ENCODE data around the gene ZFYVE28.

ZFYVE28 gene

DNA sequence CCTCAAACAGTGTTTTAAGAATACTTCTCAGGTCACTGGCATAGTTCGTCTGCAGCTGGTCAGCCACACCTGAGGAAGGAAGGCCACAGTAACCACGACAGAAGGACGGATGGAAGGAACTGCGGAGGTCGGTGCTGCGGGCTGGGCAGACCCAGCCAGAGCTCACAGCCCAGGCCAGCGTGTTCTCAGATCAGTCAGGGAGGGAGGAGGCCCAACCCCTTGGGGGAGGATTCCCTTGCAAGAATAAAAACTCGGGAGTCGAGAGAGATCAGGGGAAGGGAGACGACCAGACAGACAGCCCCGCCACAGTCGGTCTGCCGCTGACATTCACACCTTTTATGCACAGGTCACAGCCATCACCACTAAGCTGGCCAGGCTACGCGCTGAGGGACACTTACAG, 145.2 kb downstream of the ZFYVE28 start:
- no peak for DNase-seq

DNA sequence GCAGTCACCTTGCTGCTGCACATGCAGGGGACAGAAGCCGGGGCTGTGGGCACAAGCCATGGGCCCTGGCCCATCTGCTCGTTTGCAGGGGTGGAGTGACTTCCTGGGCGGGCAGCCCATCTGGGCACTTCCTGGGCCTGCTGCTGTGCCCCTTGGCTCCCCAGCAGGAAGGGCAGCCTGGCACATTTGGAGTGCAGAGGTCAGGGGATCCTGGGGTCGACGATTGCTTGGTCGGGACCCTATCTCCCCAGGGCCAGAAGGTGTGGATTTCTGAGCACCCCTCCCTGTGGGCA, 145.7 kb downstream of the ZFYVE28 start:
- no peak for DNase-seq

DNA sequence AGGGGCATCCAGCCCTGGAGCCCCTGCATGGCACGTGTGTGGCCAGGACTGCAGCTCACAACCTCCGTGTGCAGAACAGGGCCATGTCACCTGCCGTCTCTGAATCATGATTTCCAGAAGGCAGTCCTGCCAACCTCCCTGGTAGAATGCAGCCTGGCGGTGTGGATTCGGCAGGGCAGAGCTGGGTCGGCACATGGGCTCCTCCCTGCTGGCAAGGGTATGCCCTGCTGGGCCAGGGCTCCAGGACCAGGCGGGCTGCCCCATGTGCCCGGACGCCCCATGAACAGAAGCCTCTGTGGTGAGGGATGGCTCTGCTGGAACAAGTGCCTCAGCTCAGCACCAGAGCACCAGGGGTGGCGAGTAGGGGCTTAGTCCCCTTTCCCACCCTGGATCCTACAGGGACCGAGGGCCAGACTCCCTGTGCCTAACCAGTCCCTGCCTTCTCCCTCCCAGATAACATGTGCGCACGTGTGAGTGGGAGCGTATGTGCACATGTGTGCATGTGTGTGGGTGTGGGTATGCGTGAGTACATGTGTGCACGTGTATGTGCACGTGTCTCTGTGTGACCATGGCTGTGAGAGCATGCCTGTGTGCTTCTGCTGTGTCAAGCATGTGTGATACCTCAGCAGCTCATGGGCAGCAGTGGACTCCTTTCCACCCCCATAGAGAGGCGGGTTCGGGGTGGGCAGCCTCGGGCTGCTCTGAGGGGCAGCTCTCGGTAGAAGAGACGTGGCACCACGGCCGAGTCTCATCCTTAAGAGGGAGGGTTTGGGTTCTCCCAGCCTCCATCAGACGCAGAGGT, 146.2 kb downstream of the ZFYVE28 start:
- no peak for DNase-seq

DNA sequence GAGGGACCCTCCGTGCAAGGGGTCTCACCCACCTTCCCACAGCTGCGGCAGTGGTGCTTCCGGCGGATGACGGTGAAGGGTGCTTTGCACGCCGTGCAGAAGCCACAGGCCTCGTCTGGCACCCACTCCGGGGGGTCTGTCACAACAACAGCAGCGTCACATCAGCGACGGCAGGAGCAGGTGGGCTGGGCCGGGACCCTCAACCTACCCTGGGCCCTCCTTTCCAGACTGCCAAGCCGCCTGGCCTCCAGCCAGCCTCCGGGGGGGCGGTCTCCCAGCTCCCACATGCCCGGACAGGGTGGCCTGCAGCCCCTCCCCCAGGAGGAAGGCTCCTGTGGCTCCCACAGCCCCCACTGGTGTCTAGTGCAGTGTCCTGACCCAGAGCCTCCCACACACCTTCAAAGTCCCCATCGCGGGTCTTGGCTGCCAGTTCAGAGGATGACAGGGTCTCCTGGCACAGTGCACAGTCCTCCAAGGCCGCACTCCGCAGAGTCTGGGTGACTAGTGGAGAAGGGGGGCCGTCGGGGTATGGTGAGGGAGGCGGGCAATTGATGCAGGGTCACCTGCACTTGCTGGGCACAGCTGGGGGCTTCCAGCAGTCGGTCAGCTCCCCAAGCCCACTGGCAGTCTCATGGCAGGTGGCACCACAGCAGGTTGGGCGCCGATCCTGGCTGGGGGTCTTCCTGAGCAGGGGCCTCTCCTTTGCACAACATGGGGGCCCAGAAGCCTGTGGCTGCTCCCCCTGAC, 147.0 kb downstream of the ZFYVE28 start:
- no peak for DNase-seq

DNA sequence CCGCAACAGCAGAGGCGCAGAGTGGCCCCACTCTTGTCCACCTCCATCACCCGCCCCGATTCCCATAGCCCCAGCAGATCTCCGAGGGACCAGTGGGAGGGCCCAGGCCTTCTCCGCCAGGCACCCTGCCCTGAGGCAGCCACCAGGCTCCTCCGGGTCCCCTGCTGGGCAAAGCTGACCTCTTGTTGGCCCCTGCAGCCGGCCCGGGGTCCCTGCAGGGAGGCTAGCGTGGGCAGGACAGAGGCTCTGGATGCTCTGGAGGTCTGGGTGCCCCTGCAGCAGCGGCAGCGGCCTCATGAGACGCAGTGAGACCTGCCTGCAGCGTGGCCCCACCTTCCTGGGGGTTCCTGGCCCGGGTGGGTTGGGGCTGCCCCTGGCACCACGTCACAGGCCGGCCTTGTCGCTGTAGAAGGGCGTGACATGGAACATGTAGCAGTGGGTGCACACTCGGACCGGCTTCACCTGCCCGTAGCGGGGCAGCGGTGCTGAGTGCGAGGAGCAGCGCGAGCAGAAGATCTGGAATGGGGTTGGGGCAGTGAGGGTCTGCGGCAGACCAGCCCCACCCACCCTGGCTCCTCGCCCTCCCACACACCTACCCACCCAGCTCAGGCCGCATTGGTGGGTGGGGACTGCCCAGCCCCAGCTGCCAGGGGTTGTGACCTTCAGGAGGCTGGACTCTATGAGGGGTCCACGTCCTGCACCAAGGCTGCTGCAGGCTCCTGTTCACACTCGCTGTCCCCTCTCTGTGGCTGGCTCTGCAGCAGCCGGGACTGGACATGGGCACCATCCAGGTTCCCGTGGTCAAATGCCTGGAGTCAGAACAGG, 147.9 kb downstream of the ZFYVE28 start:
- no peak for DNase-seq

DNA sequence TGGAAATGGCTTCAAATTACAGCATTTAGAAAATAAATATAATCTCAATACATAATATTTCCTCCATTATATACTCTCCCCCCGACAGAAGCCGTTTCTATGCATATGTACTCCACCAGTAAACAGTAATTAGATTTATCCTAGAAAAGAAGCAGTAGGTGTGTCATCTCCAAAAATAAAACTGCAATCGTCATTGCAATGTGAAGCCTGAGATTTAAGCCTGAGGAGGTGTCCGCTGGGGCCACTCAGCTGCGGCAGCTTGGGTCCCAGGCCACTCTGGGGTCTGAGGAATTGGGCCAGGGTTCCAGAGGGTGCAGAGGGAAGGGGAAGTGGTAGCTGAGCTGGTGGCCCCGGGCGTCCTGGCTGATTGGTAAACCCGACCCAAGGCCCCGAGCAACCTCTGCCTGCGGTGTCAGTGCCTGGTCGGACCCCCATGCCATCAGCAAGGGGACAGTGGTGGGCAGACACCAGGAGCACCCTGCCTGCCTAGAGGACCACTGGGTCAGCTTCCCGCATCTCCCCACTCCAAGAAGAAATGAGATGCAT, 148.8 kb downstream of the ZFYVE28 start:
- DNase-seq: no peak

DNA sequence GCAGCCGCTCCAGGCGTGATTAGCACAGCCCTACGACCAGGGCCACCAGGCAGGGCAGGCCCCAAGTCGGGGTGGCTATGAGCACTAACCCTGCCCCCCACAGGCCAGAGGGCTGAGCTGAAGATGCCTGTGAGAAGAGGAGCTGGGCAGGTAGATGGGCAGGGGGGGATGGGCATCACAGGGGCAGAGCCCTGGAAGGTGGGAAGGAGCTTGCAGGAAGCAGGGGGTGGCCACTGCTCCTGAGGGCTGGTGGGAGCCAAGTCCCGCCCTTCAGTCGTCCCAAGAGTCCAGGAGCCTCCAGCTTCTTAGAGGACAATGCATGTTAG, 149.3 kb downstream of the ZFYVE28 start:
- DNase-seq: no peak

DNA sequence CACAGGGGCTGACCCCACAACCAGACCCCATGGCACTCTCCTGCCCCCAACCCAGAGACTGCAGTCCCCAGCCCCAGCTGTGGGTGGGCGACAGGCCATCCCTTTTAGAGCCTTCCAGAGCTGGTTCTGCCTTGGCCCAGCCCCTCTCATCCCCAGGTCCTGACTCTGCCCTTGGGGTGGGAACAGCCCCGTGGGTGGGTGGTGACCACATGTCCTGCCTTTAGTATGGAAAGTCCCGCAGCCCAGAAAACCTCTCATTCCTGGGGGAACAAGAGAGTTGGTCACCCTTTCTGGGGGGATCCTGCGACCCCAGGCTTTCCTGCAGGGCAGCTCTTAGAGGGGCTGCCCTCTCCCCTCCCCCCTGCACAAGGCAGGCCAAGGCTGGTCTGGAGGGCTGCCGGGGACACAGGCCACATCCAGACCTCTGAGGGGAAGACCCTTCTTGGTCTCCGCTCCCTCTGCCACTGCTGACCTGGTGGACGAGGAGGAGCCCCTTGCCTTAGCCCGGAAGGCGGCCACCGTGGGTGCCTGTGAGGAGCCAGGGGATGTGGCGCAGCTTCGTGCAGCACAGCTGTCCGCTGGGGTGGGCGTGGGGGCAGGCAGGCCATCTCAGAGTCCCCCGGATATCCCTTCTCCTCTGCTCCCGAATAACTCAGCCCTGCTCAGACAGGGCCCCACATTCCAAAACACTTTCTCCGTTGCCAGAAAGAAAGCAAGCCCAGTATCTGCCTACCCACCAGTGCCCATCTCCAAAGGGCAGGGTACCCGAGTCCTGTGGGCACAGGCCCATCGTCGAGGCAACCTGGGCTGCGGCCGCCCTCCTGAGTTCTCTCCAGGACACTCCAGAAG, 149.9 kb downstream of the ZFYVE28 start:
- no peak for DNase-seq

DNA sequence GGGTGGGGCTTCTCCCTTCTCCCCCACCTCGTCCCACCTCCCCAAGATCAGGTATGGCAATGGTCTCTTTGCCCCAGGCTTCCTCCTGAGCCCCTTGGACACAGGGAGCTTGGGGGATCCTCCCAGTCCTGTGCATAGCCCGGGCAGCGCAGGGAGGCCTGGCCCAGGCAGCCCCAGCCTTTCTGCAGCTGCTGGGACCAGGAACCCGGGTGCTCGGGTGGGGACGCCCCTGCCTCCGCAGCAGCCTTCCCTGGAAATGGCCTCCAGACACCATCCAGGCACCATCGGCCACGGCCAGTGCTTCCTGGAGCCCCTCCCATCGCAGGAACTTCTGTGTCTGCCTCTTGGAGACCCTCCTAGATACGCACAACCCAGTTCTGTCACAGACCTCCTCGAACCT, 150.6 kb downstream of the ZFYVE28 start:
- no peak for DNase-seq

DNA sequence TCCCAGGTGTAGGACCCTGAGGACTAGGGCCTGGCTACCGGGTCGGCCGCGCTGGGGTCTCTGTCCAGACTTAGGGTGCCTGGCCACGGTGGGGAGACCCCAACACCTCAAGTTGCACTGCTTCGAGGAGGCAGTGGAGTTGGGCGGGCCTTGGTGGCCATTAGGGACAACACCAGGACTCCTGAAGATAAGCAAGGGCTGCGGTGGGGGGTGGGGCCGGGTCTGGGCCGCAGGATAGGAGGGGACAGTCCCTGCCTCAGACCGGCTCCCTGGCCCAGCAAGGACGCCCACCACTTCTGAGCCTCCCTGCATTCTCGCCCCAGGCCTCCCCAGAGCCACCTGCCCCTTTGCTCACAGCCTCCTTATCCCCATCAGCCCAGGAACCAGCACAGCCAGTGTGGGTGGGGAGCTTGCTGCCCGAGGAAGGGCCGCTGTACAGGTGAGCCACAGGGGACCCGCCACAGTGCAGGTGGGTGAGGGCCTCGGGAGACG, 151.1 kb downstream of the ZFYVE28 start:
- DNase-seq: no peak

DNA sequence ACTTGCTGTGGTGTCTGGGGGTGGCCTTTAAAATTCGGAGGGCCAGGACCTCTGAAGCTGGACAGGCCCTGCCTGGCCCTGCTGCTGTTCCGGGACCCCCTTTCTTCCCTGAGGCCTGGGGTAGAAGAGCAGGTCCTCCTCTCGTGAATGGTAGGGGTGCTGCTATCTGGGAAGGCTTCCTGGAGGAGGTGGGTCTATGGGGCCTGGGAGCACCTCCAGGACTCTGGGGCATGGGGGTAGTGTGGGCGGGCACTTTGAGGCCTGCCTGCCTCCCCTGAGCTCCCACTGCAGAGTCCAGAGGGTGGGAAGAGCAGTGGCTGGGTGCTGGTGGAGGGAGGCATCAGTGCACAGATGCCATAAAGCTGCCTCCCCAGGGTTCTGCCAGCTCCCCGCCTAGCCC, 151.6 kb downstream of the ZFYVE28 start:
- DNase-seq: no peak

DNA sequence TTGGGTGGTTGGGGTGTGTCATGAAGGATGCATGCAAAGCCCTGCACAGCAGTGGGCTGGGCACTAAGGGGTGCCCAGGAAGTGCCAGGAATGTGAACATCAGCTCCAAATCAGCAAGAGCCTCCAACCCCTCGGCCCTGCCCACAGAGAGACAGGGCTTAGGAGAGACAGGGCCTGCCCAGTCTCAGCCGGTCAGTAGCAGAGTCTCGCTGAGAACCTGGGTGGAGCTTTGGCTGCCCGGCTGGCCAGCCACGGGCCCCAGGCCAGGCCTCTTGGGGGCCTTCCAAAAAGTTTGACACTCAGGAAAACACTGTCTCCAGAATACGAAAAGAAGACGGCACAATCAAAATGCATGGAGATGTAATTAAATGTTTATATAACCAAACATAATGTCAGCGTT, 152.3 kb downstream of the ZFYVE28 start:
- DNase-seq: peak in 28 of 51 donors; percentile 13 to 76 (median 50)

DNA sequence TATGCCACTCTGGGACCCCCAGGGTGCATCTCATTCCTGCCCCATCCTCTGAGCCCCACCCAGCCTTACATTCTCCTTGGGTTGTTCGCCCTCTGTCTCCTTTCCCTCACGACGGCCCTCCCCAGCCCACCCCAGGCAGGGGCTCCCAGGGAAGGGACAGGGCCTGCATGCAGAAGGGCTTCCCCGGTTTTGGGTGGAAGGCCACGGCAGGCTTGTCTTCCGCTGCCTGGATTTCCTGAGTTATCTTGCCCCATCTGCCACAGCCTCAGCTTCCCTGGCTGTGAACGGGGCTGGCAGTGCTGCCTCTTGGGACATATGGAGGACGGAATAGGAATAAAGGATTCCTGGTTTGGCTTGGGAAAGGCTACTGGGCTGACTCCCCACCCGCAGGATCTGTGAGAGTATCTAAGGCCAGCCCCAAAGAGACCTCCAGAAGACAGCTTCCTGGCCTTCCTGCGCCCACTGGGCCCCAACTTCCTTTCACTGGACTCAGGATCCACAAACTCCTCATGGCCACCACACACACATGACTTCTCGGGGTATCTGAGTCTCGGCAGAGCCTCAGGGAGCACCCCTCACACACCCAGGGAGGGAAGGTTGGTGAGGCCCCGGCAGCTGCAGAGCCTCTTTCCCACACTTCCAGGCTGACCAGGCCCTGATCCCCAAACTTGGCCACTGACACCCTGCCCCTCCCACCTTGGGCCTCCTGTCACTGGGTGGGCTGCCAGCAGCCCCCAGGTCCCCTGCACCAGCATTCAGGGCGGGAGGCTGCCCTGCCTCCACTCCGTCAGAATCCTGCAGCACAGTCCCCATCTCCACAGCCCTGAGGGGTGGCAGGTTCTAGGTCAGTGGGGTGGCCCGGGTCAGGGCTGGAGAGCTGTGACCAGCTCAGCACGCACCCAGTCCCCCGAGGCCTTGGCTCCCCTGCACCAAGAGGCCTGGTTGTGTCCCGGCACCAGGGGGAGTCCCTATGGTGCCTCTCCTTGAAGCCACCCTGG, 153.0 kb downstream of the ZFYVE28 start:
- no peak for DNase-seq

DNA sequence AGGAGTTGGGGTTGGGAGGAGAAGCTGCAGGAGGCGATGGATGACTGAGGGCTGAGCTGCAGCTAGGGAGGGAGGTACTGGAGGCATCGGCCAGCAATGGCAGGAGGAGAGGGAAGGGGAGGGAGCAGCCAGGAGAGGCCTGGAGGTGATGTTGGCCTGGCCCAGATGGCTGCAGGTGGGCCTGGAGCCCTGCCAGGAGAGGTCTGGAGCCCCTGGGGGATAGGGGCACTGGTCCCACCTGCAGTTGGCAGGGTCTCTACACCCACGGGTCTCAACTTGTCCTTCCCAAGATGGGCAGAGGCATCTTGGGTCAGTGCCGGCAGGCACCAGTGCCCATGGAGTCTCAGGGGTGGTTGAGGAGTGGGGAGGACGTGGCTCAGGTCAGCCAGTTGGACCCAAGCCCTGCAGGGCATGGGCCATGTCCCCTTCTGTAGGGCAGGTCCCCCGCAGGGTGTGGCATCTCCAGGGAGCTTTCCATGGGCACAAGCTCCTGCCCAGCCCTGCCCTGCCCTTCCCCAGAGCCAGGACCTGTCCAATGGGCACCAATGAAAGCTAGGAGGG, 153.9 kb downstream of the ZFYVE28 start:
- no peak for DNase-seq

DNA sequence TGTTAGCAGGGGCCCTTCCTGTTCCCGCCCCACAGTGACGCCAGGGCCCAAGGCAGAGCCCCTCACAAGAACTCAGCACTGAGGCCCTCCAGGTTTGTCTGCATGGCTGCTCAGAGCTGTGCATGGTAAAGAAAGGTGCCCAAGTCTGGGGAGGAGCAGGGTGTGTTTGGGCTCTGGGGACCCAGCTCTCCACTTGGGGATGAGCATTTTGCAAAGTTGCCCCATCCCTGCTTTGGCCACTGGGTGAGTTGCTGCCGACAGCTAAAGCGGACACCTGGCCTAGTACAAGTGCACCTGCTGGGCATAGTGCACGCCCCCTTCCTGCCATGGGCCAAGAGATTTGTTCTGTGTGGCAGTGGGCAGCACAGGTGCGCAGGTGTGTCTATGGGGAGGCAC, 154.5 kb downstream of the ZFYVE28 start:
- peak in 2 of 51 donors; percentile 17 to 41 for DNase-seq

DNA sequence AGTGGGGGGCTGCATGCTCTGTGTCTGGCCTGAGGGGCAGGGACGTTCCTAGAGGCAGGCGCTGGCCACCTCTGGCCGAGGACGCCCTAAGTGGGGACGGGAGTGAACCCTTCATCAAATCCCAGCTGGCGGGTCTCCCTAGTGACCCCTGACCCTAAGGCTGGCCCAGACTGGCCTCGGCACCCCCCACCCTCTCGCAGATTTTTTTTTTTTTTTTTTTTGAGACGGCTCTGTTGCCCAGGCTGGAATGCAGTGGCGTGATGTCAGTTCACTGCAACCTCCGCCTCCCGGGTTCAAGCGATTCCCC, 155.5 kb downstream of the ZFYVE28 start:
- no peak for DNase-seq

DNA sequence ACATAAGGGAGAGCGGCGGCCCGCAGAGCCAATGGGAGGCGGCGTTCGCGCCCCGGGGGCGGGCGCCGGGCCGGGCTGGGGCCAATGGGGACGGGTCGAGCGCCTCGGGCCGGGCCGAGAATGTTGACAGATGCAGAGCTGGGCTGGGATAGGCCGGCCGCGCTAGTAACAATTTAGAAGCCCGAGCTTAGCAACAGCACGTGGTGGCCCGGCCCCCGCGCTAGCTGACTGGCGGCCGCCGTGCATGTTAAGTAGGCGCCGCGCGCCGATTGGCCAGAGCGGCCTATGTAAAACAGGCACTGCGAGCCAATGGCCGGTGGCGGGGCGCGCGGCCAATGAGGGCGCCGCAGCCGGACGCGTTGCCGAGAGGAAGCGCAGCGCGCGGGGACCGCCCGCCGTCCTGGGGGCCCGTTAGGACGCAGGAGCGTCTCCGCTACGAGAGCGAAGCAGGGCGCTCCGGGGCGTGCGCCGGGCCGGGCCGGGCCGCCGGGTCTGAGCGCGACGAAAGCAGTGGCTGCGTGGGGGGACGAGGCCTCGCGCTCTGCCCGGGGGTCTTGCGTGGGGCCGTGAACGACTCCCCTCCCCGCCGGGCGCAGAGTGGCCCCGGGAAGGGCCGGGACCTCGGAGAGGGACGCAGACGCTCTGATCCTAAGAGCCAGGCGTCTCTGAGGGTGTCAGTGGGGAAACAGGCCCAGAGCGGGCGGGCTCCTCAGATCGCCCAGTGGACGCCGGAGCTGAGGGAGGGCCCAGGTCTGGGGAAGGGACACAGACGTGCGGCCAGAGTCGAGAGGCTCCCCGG, 156.1 kb downstream of the ZFYVE28 start:
- DNase-seq: peak; percentile 65 to 100 (median 99)

DNA sequence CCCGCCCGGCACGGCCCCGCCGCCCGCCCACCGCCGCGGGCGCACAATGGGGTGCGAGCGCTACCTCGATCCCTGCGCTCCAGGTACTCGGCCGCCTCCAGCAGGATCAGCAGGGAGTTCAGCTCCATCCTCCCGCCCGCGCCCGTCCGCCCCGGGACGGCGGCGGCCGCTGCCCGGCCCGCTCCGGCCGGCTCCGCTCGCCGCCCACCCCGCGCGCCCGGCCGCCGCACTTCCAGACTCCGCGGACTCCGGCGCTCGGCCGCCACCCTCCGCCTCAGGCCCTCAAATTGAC, 156.6 kb downstream of the ZFYVE28 start, which contains the start of gene MXD4:
MXD4 (minus strand) TSS at position 257 of the 292 bp plus-strand sequence; CDS start at position 128, 129 bp downstream.
- DNase-seq: no peak

Measured in hypothalamus (tissue), 51 donors.